ACC112 (cell line): ENCODE results near the gene FARSA.

Source experiments
- H2AFZ ChIP-seq: fragments of 200-600 bp; sonication (generic); one replicate; pipeline ENCODE4 v1.6.0; 2017; ENCODE audit warnings: antibody characterized with exemption, low read length; ENCODE audit not compliant: unreplicated experiment
- H3K27ac ChIP-seq: fragments of 200-600 bp; sonication (generic); 2 replicates; pipeline ENCODE4 v1.5.1; 2014; ENCODE audit warnings: low read depth, mild to moderate bottlenecking, antibody characterized with exemption, low read length, moderate library complexity
- H3K27me3 ChIP-seq: fragments of 200-600 bp; sonication (generic); 2 replicates; pipeline ENCODE4 v1.6.1; 2014; ENCODE audit warnings: mild to moderate bottlenecking, antibody characterized with exemption, low read length, moderate library complexity, mixed read lengths; ENCODE audit not compliant: insufficient read depth
- H3K36me3 ChIP-seq: fragments of 200-600 bp; sonication (generic); 2 replicates; pipeline ENCODE4 v1.6.1; 2016; ENCODE audit warnings: mild to moderate bottlenecking, antibody characterized with exemption, low read length, moderate library complexity, mixed read lengths; ENCODE audit not compliant: insufficient read depth
- H3K4me1 ChIP-seq: fragments of 200-600 bp; sonication (generic); one replicate; pipeline ENCODE4 v1.6.1; 2016; ENCODE audit warnings: low read length, mixed read lengths; ENCODE audit not compliant: insufficient read depth, unreplicated experiment, control insufficient read depth
- H3K4me3 ChIP-seq: fragments of 200-600 bp; sonication (generic); 2 replicates; pipeline ENCODE4 v1.5.1; 2014; ENCODE audit warnings: mild to moderate bottlenecking, low read depth, low read length
- H3K79me2 ChIP-seq: fragments of 200-600 bp; sonication (generic); one replicate; pipeline ENCODE4 v1.6.0; 2016; ENCODE audit warnings: low read length; ENCODE audit not compliant: control insufficient read depth, unreplicated experiment, insufficient read depth

The FARSA gene

GRCh38 chr19:12873891-12874745, 59.4 kb downstream of the FARSA start:
- H3K79me2 ChIP-seq, result no peaks in the 10 kb centered on the region
- H3K27ac ChIP-seq, result no peak overlapping the region
- H3K36me3 ChIP-seq, result no peaks in the 10 kb centered on the region
- no peaks in the 10 kb centered on the region for H3K27me3 ChIP-seq
- no peak overlapping the region for H2AFZ ChIP-seq
- no peak overlapping the region for H3K4me3 ChIP-seq
- H3K4me1 ChIP-seq, result no peaks in the 10 kb centered on the region

GRCh38 chr19:12872941-12873890, 60.3 kb downstream of the FARSA start:
- no peak overlapping the region for H3K27ac ChIP-seq
- H3K4me1 ChIP-seq, result no peaks in the 10 kb centered on the region
- no peaks in the 10 kb centered on the region for H3K36me3 ChIP-seq
- no peak overlapping the region for H3K4me3 ChIP-seq
- no peaks in the 10 kb centered on the region for H3K79me2 ChIP-seq
- no peak overlapping the region for H2AFZ ChIP-seq
- no peaks in the 10 kb centered on the region for H3K27me3 ChIP-seq
